Measurements from ENCODE around the gene SPATS2.

SPATS2 gene

DNA sequence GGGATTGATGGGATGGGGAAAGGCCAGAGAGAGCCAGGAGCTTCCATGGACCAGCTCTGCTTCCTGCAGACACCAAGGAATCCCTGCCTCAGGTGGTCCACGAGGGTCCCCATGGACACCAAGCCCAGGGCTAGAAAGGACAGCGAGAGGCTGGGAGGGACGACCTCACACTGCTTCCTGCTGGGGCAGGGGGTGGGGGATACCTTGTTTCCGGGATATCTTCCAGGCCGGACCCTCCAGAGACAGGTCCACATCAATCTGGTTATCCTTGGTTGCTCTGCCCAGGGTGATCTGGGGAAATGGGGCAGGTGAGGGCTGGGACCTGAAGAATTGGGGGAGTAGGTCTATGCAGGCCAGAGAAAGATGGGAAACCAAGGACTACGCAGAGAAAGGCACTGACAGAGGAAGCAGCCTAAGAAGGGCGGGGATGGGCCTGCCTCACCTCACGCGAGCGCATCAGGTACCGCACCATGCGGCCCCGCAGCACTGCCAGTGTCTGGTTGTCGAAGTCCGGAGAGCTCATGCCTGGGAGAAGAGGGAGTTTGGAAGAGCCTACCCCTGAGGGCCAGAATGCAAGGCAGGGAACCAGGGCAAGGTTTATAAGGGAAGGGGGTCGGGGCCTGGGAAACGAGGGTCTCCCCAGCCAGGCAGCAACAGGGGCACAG is 191.9 kb downstream of the SPATS2 start:
- DNase-seq, result no peak

DNA sequence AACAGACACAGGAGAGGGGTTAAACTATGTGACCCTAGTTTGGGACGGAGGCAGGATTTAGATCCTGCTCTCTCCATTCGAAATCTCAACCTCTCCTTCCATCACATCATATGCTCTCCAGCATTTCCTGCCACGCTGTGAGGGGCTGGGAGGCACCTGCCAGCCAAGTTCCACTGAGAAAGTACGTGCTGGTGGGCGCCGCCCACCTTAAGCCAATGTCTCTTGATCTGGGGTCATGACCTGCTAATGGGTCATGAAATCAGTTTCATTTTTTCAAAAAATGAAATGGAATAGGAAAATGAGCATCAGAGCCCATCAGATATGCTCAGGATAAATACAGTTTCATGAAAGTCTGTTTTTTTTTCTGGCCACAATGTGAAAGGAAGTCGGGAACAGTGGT is 193.4 kb downstream of the SPATS2 start:
- no peak for DNase-seq

GRCh38 chr12:49562233-49562632 is 195.0 kb downstream of the SPATS2 start:
- no peak for DNase-seq

- DNase-seq, result no peak
These were observed 195.6 kb downstream of the SPATS2 start for GRCh38 chr12:49562831-49563230.

GRCh38 chr12:49563951-49564685 is 196.9 kb downstream of the SPATS2 start:
- DNase-seq, result no peak

DNA sequence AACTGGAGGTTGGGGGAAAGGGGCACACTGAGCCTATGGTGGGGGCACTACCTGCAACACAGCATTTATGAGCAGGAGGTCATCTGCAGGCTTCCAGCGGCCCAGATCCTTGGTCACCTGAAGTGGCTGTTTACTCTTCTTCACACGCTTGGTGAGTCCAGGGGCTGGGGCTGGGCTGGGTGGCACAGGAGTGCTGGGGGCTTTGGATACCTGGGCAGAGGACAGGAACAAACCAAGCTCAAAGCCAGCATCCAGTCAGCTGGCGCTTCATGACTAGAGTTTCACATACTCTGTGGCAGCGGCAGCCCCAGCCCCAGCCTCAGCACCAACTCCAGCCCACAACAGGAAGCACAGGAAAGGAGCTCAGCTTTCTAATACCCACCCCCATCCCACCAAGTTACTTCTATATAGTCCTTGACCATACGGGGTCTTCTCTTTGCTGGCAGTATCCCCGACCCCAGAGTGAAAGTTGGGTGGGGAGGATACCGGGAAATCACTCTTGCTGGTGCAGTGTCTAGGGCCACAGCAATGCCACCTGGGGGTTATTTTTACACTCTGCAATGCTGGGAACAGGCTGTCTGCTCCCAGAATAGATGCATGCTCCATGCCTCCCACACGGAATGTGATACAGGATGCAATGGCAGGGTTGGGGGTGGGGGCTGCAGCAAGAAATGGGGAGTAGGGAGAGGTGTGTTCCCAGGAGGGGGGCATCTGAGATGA is 197.6 kb downstream of the SPATS2 start:
- no peak for DNase-seq

- no peak for DNase-seq
These were observed 198.4 kb downstream of the SPATS2 start for GRCh38 chr12:49565406-49566265.

DNA sequence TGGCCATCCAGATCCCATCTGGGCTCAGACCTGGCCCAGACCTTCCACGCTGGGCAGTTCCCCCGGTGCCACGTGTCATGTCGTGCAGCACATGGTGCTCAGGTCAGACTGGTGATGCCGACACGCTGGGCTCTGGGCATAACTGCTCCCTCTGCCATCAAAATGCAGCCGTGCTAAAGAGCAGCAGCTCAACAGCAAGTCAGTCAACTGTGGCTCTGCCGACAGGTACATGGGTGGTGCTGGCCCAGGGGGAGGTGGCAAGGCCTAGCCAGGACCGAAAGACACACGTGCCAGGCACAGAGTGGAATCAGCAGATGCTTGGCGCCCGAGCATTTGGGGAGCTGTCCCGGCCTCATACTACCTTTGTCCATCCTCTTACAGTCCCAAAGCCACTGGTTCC is 199.1 kb downstream of the SPATS2 start:
- no peak for DNase-seq

DNA sequence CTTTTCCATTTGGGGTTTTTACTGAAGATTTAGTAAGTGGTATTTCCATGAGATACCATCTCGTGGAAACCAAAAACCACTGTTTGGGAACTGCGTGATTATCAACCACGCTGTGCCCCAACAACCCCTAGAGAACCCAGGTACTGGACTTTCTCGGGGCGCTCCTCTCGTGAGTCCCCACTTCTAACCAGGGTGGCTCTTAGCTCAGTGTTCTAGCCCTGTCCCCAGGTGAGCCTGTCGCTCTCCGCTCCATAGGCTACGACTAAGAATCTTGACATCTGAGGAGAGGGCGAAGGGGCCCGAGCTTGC is 200.0 kb downstream of the SPATS2 start:
- DNase-seq, result no peak

- peak; percentile 91 for DNase-seq
These were observed 200.6 kb downstream of the SPATS2 start, which contains the start of gene MCRS1 for GRCh38 chr12:49567611-49568441. TSS of gene MCRS1 (minus strand) at chr12:49568142. CDS start at chr12:49566731, 1,411 bp downstream.

GRCh38 chr12:49568442-49569162 is 201.3 kb downstream of the SPATS2 start:
- no peak for DNase-seq
